B cell (primary cell): Measurements from ENCODE around the gene TMEM255B. TPM values are rescaled to one million over a fixed set of nuclear protein-coding genes. Genes with fewer than 3 reads are reported as not detected.

ENCODE experiments used
- ATAC-seq: fragments of 200-7000 bp; cut with Tn5 transposase; one replicate; pipeline ENCODE4 v1.10.0; 2021; ENCODE audit warnings: low read depth, mild to moderate bottlenecking, moderate number of reproducible peaks, moderate library complexity
- CTCF ChIA-PET: fragments of 350-600 bp; sonication (Branson Sonifier 250); formaldehyde crosslinking; loops from one replicate; lab custom pipeline; 2021; ENCODE audit warnings: antibody characterized with exemption, inconsistent platforms; lab: Charles Lee
- POLR2A ChIA-PET: fragments of 350-600 bp; sonication (Branson Sonifier 250); formaldehyde crosslinking; loops from one replicate; lab custom pipeline; 2021; ENCODE audit warnings: antibody characterized with exemption; lab: Charles Lee
- DNase-seq: peaks from one replicate; pipeline ENCODE4 v3.0.0; 2013
- H2AFZ ChIP-seq: 2 replicates; pipeline ENCODE4 v1.6.1; 2012; ENCODE audit warnings: mild to moderate bottlenecking, low read depth, low read length; ENCODE audit not compliant: insufficient read depth, poor library complexity, severe bottlenecking
- H3K27ac ChIP-seq, 2 donors: 1 replicate in 1 of 2; 2 replicates in 1 of 2; pipeline ENCODE4 v1.5.1; 2012 to 2013; ENCODE audit warnings: low read length in 2 of 2, mild to moderate bottlenecking in 2 of 2, moderate library complexity in 1 of 2
- H3K27me3 ChIP-seq, 4 experiments: fragments of 200-600 bp in 1 of 4; sonication (generic) in 1 of 4; replicated peaks in 1 of 4; 1 replicate in 2 of 4; 2 replicates in 2 of 4; pipeline versions ENCODE4 v1.6.1 to v1.7.0; 2013 to 2016; ENCODE audit warnings: low read length in 3 of 4, mild to moderate bottlenecking in 2 of 4, mixed read lengths in 1 of 4, moderate library complexity in 1 of 4; ENCODE audit not compliant: insufficient read depth in 4 of 4, control insufficient read depth in 3 of 4; ENCODE audit errors: control extremely low read depth in 1 of 4
- H3K36me3 ChIP-seq, 2 experiments: replicated peaks in 1 of 2; 1 replicate in 1 of 2; 2 replicates in 1 of 2; pipeline versions ENCODE4 v1.6.1 to v1.7.1; 2013; ENCODE audit warnings: low read length in 1 of 2; ENCODE audit not compliant: insufficient read depth in 2 of 2, control insufficient read depth in 1 of 2; ENCODE audit errors: control extremely low read depth in 1 of 2, extremely low read depth in 1 of 2
- H3K4me1 ChIP-seq, 2 donors: fragments of 200-600 bp in 1 of 2; sonication (generic) in 1 of 2; 1 replicate in 1 of 2; 2 replicates in 1 of 2; pipeline versions ENCODE4 v1.5.1 to v1.6.1; 2013 to 2017; ENCODE audit warnings: low read length in 2 of 2; ENCODE audit not compliant: control insufficient read depth in 2 of 2, insufficient read depth in 2 of 2
- H3K4me2 ChIP-seq: replicated peaks from 2 replicates; pipeline ENCODE3; 2012; ENCODE audit warnings: mild to moderate bottlenecking, low read depth, low read length; ENCODE audit not compliant: poor library complexity, severe bottlenecking
- H3K4me3 ChIP-seq, 5 experiments: fragments of 200-600 bp in 1 of 5; sonication (generic) in 1 of 5; 1 replicate in 3 of 5; 2 replicates in 2 of 5; pipeline versions ENCODE4 v1.5.1 to v1.7.0; 2011 to 2016; ENCODE audit warnings: low read length in 4 of 5, mild to moderate bottlenecking in 4 of 5, low read depth in 2 of 5, control low read depth in 1 of 5, moderate library complexity in 1 of 5; ENCODE audit not compliant: insufficient read depth in 1 of 5; ENCODE audit errors: control extremely low read depth in 1 of 5, extremely low read depth in 1 of 5
- H3K79me2 ChIP-seq: fragments of 200-600 bp; sonication (generic); one replicate; pipeline ENCODE4 v1.6.0; 2016; ENCODE audit warnings: low read length; ENCODE audit not compliant: control insufficient read depth, insufficient read depth
- H3K9ac ChIP-seq: fragments of 200-600 bp; sonication (generic); 2 replicates; pipeline ENCODE4 v1.6.1; 2017; ENCODE audit warnings: mild to moderate bottlenecking, low read length, moderate library complexity
- H3K9me3 ChIP-seq, 3 donors: one replicate each; pipeline versions ENCODE4 v1.6.1 to v1.7.1; 2013; ENCODE audit warnings: low read length in 2 of 3; ENCODE audit not compliant: control insufficient read depth in 2 of 3, insufficient read depth in 1 of 3; ENCODE audit errors: control extremely low read depth in 1 of 3
- H4K20me1 ChIP-seq: 2 replicates; pipeline ENCODE4 v1.6.0; 2012; ENCODE audit warnings: mild to moderate bottlenecking, low read length; ENCODE audit not compliant: insufficient read depth, control insufficient read depth, poor library complexity, severe bottlenecking
- H3K27ac Mint-ChIP-seq: one replicate; pipeline ENCODE4 v1.8.0; 2021; ENCODE audit warnings: mixed read lengths
- H3K27me3 Mint-ChIP-seq: one replicate; pipeline ENCODE4 v1.8.0; 2021; ENCODE audit warnings: mixed read lengths
- H3K4me1 Mint-ChIP-seq: one replicate; pipeline ENCODE4 v1.8.0; 2021; ENCODE audit warnings: mixed read lengths
- H3K4me3 Mint-ChIP-seq: one replicate; pipeline ENCODE4 v1.8.0; 2021; ENCODE audit warnings: mixed read lengths
- H3K9me3 Mint-ChIP-seq: one replicate; pipeline ENCODE4 v1.8.0; 2022; ENCODE audit warnings: mixed read lengths; ENCODE audit not compliant: insufficient read depth
- CTCF ChIP-seq: fragments of 200-600 bp; IDR thresholded peaks from one replicate; pipeline ENCODE4 v1.8.0; 2022; ENCODE audit warnings: antibody characterized with exemption, mild to moderate bottlenecking
- EZH2 ChIP-seq: IDR thresholded peaks from 2 replicates; pipeline ENCODE4 v1.6.1; 2012; ENCODE audit warnings: borderline replicate concordance, low read depth, mild to moderate bottlenecking, moderate library complexity, low read length; ENCODE audit not compliant: insufficient read depth, poor library complexity, severe bottlenecking
- WGBS: methylation state at CpG from one replicate; pipeline ENCODE4 v1.1.5; 2013; ENCODE audit warnings: missing lambda C conversion rate; ENCODE audit not compliant: insufficient coverage; 5-methylcytosine and 5-hydroxymethylcytosine counted together
- intact Hi-C: fragments of 100-400 bp; cut with micrococcal nuclease; formaldehyde crosslinking; loops from one replicate; pipeline ENCODE4 v1.10.0; 2022
- polyA plus RNA-seq: library from polyadenylated mRNA; depleted of rRNA; stranded (reverse); fragments of >200 nt; gene quantifications from 2 replicates; pipeline ENCODE4 v1.2.3, GENCODE V29; 2012
- total RNA-seq, 2 donors: library from RNA; stranded (reverse); fragments of 120-200 nt in 1 of 2; gene quantifications; 1 replicate in 1 of 2; 2 replicates in 1 of 2; pipeline versions ENCODE4 v1.2.3 to v1.2.4, GENCODE V29; 2013 to 2022

The TMEM255B gene
- total and polyA plus RNA-seq, 2 donors (not counting 1 experiment from before 2014, with no cell fraction given): 2.1 to 8.2 TPM

- ATAC-seq: no peak
- H3K27me3 Mint-ChIP-seq: peaks cover 24% of the 10 kb centered on the region
Measured at GRCh38 chr13:113787694-113788093, 28.7 kb downstream of the TMEM255B start.

More at GRCh38 chr13:113787694-113788093, 28.7 kb downstream of the TMEM255B start:
- Mint-ChIP-seq H3K9me3 (no peaks in the 10 kb centered on the region), H3K27ac (no peak overlapping the region), H3K4me1 (no peaks in the 10 kb centered on the region), H3K4me3 (no peak overlapping the region)
- TF ChIP-seq CTCF: no peak
- no peak for TF ChIP-seq EZH2
- Histone ChIP-seq H3K27me3 (peaks cover 0 to 3% (median 0%) of the 10 kb centered on the region in 4 experiments), H3K79me2 (no peaks in the 10 kb centered on the region), H3K9ac (no peak overlapping the region), H4K20me1 (no peaks in the 10 kb centered on the region), H3K27ac (no peak overlapping the region), H3K4me2 (no peak overlapping the region), H2AFZ (no peak overlapping the region), H3K9me3 (no peaks in the 10 kb centered on the region), H3K4me3 (no peak overlapping the region), H3K36me3 (no peaks in the 10 kb centered on the region), H3K4me1 (no peaks in the 10 kb centered on the region)
- WGBS: 76% methylated on average over 6 of the region's 12 CpGs
- ChIA-PET POLR2A (no interaction called here), CTCF (no interaction called here)
- DNase-seq: no peak
- intact Hi-C loops: no loop called here
